H1 (cell line): ENCODE data around the gene ACTL8. TPM values are rescaled to one million over a fixed set of nuclear protein-coding genes. Genes with fewer than 3 reads are reported as not detected.

Experiments used
- CTCF ChIA-PET: fragments of 300-600 bp; sonication (Branson Sonifier 250); formaldehyde crosslinking; loops from one replicate; lab custom pipeline; 2021; ENCODE audit not compliant: partially characterized antibody; lab: Charles Lee
- POLR2A ChIA-PET: fragments of 300-600 bp; sonication (Branson Sonifier 250); formaldehyde crosslinking; loops from one replicate; lab custom pipeline; 2021; ENCODE audit warnings: inconsistent platforms; ENCODE audit not compliant: partially characterized antibody; lab: Charles Lee
- DNase-seq, 2 experiments: peaks; one replicate each; pipeline versions ENCODE4 v3.0.0 to v3.0.0-alpha.2; 2010 to 2022; ENCODE audit warnings: low spot score in 2 of 2, low read depth in 1 of 2, mixed read lengths in 1 of 2
- FAIRE-seq: peaks from 2 replicates; lab custom pipeline; 2011; peaks lifted over from hg19 to GRCh38; lab: Jason Lieb, UNC
- H2AFZ ChIP-seq: 2 replicates; pipeline ENCODE4 v1.8.1; 2012; ENCODE audit warnings: low read length, inconsistent platforms
- H2AK5ac ChIP-seq: 2 replicates; pipeline ENCODE4 v1.6.1; 2013; ENCODE audit warnings: low read depth, low read length
- H2BK120ac ChIP-seq: replicated peaks from 2 replicates; pipeline ENCODE3; 2013; ENCODE audit warnings: low read depth, low read length, inconsistent platforms
- H2BK12ac ChIP-seq: 2 replicates; pipeline ENCODE4 v1.6.1; 2013; ENCODE audit warnings: low read depth, low read length
- H2BK15ac ChIP-seq: 2 replicates; pipeline ENCODE4 v1.6.1; 2013; ENCODE audit warnings: low read length
- H2BK20ac ChIP-seq: 2 replicates; pipeline ENCODE4 v1.6.1; 2013; ENCODE audit warnings: low read length
- H2BK5ac ChIP-seq: 2 replicates; pipeline ENCODE4 v1.6.1; 2013; ENCODE audit warnings: low read depth, low read length
- H3K14ac ChIP-seq: 2 replicates; pipeline ENCODE4 v1.6.1; 2013; ENCODE audit warnings: inconsistent platforms; ENCODE audit not compliant: insufficient read length
- H3K18ac ChIP-seq: 2 replicates; pipeline ENCODE4 v1.6.1; 2013; ENCODE audit warnings: low read length; ENCODE audit errors: extremely low read depth
- H3K23ac ChIP-seq: 2 replicates; pipeline ENCODE4 v1.6.1; 2013; ENCODE audit warnings: inconsistent platforms; ENCODE audit not compliant: insufficient read length
- H3K23me2 ChIP-seq: 2 replicates; pipeline ENCODE4 v1.6.1; 2013; ENCODE audit warnings: low read depth, low read length
- H3K27ac ChIP-seq: 2 replicates; pipeline ENCODE4 v1.6.1; 2011; ENCODE audit warnings: low read depth, low read length, inconsistent platforms
- H3K27me3 ChIP-seq, 4 experiments: replicated peaks in 1 of 4; 1 replicate in 1 of 4; 2 replicates in 3 of 4; pipeline versions ENCODE4 v1.6.1 to v1.8.1; 2011 to 2013; ENCODE audit warnings: low read length in 3 of 4, mild to moderate bottlenecking in 3 of 4, inconsistent platforms in 2 of 4, mixed read lengths in 2 of 4, moderate library complexity in 1 of 4; ENCODE audit not compliant: control insufficient read depth in 3 of 4, insufficient read depth in 3 of 4; ENCODE audit errors: extremely low read depth in 1 of 4
- H3K36me3 ChIP-seq, 4 experiments: 2 replicates each; pipeline versions ENCODE4 v1.6.1 to v1.8.1; 2011 to 2013; ENCODE audit warnings: mild to moderate bottlenecking in 4 of 4, low read length in 3 of 4, moderate library complexity in 2 of 4, control low read depth in 1 of 4, inconsistent platforms in 1 of 4; ENCODE audit not compliant: insufficient read depth in 4 of 4, control insufficient read depth in 2 of 4
- H3K4ac ChIP-seq: replicated peaks from 2 replicates; pipeline ENCODE3; 2013; ENCODE audit warnings: low read length, low read depth, mixed read lengths, inconsistent platforms; ENCODE audit not compliant: insufficient read length
- H3K4me1 ChIP-seq, 4 experiments: replicated peaks in 1 of 4; 1 replicate in 1 of 4; 2 replicates in 3 of 4; pipeline versions ENCODE4 v1.6.1 to v1.8.1; 2011 to 2013; ENCODE audit warnings: low read length in 3 of 4, inconsistent platforms in 2 of 4, mixed read lengths in 1 of 4; ENCODE audit not compliant: insufficient read depth in 4 of 4, control insufficient read depth in 3 of 4
- H3K4me2 ChIP-seq, 2 experiments: 2 replicates each; pipeline versions ENCODE4 v1.6.1 to v1.8.1; 2011 to 2013; ENCODE audit warnings: low read depth in 2 of 2, low read length in 2 of 2, control low read depth in 1 of 2, inconsistent platforms in 1 of 2, mild to moderate bottlenecking in 1 of 2; ENCODE audit not compliant: insufficient read depth in 1 of 2
- H3K4me3 ChIP-seq, 4 experiments: fragments of 200-600, 300-600 bp in 1 of 4; sonication (generic), shearing (Covaris generic), sonication (Bioruptor Twin) in 1 of 4; 2 replicates each; pipeline versions ENCODE4 v1.5.1 to v1.8.1; 2011 to 2016; ENCODE audit warnings: low read length in 4 of 4, low read depth in 3 of 4, control low read depth in 2 of 4, inconsistent platforms in 2 of 4, mild to moderate bottlenecking in 2 of 4, mixed read lengths in 1 of 4, moderate library complexity in 1 of 4; ENCODE audit not compliant: insufficient read depth in 2 of 4; ENCODE audit errors: extremely low read depth in 1 of 4
- H3K56ac ChIP-seq: replicated peaks from 2 replicates; pipeline ENCODE3; 2013; ENCODE audit warnings: low read depth, mild to moderate bottlenecking, mixed read lengths, low read length, inconsistent platforms; ENCODE audit not compliant: insufficient read length
- H3K79me1 ChIP-seq: 2 replicates; pipeline ENCODE4 v1.6.1; 2013; ENCODE audit warnings: low read depth, low read length, control low read depth
- H3K79me2 ChIP-seq, 2 experiments: 2 replicates each; pipeline versions ENCODE4 v1.6.1 to v1.8.1; 2012 to 2013; ENCODE audit warnings: low read length in 2 of 2, mild to moderate bottlenecking in 2 of 2, inconsistent platforms in 1 of 2; ENCODE audit not compliant: insufficient read depth in 2 of 2, control insufficient read depth in 1 of 2
- H3K9ac ChIP-seq, 4 experiments: replicated peaks in 1 of 4; 1 replicate in 1 of 4; 2 replicates in 3 of 4; pipeline versions ENCODE4 v1.6.1 to v1.8.1; 2011 to 2013; ENCODE audit warnings: low read depth in 3 of 4, low read length in 3 of 4, control low read depth in 2 of 4, mild to moderate bottlenecking in 2 of 4, moderate library complexity in 2 of 4, inconsistent platforms in 1 of 4; ENCODE audit errors: extremely low read depth in 1 of 4
- H3K9me3 ChIP-seq, 2 experiments: 2 replicates each; pipeline versions ENCODE4 v1.6.1 to v1.8.1; 2012 to 2013; ENCODE audit warnings: mild to moderate bottlenecking in 2 of 2, moderate library complexity in 2 of 2, control low read depth in 1 of 2, inconsistent platforms in 1 of 2, low read depth in 1 of 2, low read length in 1 of 2, mixed read lengths in 1 of 2; ENCODE audit not compliant: insufficient read depth in 2 of 2
- H4K20me1 ChIP-seq, 2 experiments: replicated peaks in 1 of 2; 2 replicates each; pipeline versions ENCODE3 to v1.8.1; 2011 to 2013; ENCODE audit warnings: inconsistent platforms in 2 of 2, low read length in 2 of 2, mild to moderate bottlenecking in 1 of 2; ENCODE audit not compliant: insufficient read depth in 2 of 2, control insufficient read depth in 1 of 2
- H4K5ac ChIP-seq: 2 replicates; pipeline ENCODE4 v1.6.1; 2013; ENCODE audit warnings: low read length, low read depth, mixed read lengths, inconsistent platforms; ENCODE audit not compliant: insufficient read length
- H4K8ac ChIP-seq: 2 replicates; pipeline ENCODE4 v1.8.0; 2013; ENCODE audit warnings: mild to moderate bottlenecking, moderate library complexity, low read length, inconsistent platforms; ENCODE audit not compliant: insufficient read depth; ENCODE audit errors: extremely low read depth
- H4K91ac ChIP-seq: replicated peaks from 2 replicates; pipeline ENCODE3; 2013; ENCODE audit warnings: low read length, mixed read lengths, inconsistent platforms; ENCODE audit not compliant: insufficient read length
- ASH2L ChIP-seq: fragments of 200-600, 300-600 bp; sonication (generic); IDR thresholded peaks from one replicate; pipeline ENCODE4 v1.7.1; 2017; ENCODE audit warnings: low read length
- ATF2 ChIP-seq: IDR thresholded peaks from 2 replicates; pipeline ENCODE4 v1.6.1; 2012; ENCODE audit warnings: low read length, inconsistent platforms
- CEBPB ChIP-seq: IDR thresholded peaks from 2 replicates; pipeline ENCODE4 v1.6.1; 2012; ENCODE audit warnings: low read depth, low read length
- CHD1 ChIP-seq: IDR thresholded peaks from 2 replicates; pipeline ENCODE4 v1.6.1; 2012; ENCODE audit warnings: low read depth, low read length, improper control_type of control experiment
- CHD2 ChIP-seq: IDR thresholded peaks from 2 replicates; pipeline ENCODE4 v1.6.1; 2012; ENCODE audit warnings: low read length, improper control_type of control experiment
- EZH2 ChIP-seq: fragments of 200-600 bp; sonication (generic); IDR thresholded peaks from 2 replicates; pipeline ENCODE4 v1.7.1; 2012; ENCODE audit warnings: low read depth, mild to moderate bottlenecking, moderate library complexity, low read length, inconsistent platforms; ENCODE audit not compliant: severe bottlenecking
- GABPA ChIP-seq: IDR thresholded peaks from 2 replicates; pipeline ENCODE4 v1.6.1; 2011; ENCODE audit warnings: mild to moderate bottlenecking, low read length, moderate library complexity, borderline replicate concordance; ENCODE audit not compliant: insufficient read depth
- KDM1A ChIP-seq: fragments of 200-600, 300-600 bp; sonication (generic); IDR thresholded peaks from 2 replicates; pipeline ENCODE4 v1.7.1; 2016; ENCODE audit warnings: mild to moderate bottlenecking, low read length, borderline replicate concordance
- MAFK ChIP-seq: IDR thresholded peaks from 2 replicates; pipeline ENCODE4 v1.6.1; 2012; ENCODE audit warnings: low read depth, mild to moderate bottlenecking, improper control_type of control experiment, low read length
- POLR2A ChIP-seq, 2 experiments: IDR thresholded peaks; 1 replicate in 1 of 2; 2 replicates in 1 of 2; pipeline ENCODE4 v1.6.1; 2011; ENCODE audit warnings: low read depth in 2 of 2, low read length in 2 of 2, mild to moderate bottlenecking in 2 of 2; ENCODE audit errors: control extremely low read depth in 1 of 2
- POLR2AphosphoS5 ChIP-seq: IDR thresholded peaks from 2 replicates; pipeline ENCODE4 v1.6.1; 2011; ENCODE audit warnings: low read depth, low read length
- RFX5 ChIP-seq: IDR thresholded peaks from 2 replicates; pipeline ENCODE4 v1.6.1; 2011; ENCODE audit warnings: low read depth, low read length, improper control_type of control experiment, borderline replicate concordance
- YY1 ChIP-seq: IDR thresholded peaks from 2 replicates; pipeline ENCODE4 v1.6.1; 2011; ENCODE audit warnings: low read depth, mild to moderate bottlenecking, low read length
- WGBS, 2 experiments: shearing (Covaris generic) in 1 of 2; methylation state at CpG; one replicate each; pipeline versions ENCODE4 v1.1.6 to v1.1.7; 2013 to 2015; ENCODE audit warnings: low lambda C conversion rate in 2 of 2, mixed read lengths in 2 of 2, inconsistent platforms in 1 of 2, low coverage in 1 of 2, missing lambda C conversion rate in 1 of 2; ENCODE audit not compliant: insufficient replicate concordance in 2 of 2, insufficient coverage in 1 of 2, insufficient read length in 1 of 2; ENCODE audit errors: extremely low coverage in 1 of 2, missing lambda C conversion rate in 1 of 2; 5-methylcytosine and 5-hydroxymethylcytosine counted together
- polyA plus RNA-seq, 7 experiments: library from polyadenylated mRNA; depleted of rRNA in 3 of 7; stranded (reverse) in 5 of 7; unstranded in 2 of 7; fragments of >200 nt in 5 of 7; fragments of 200-250 nt in 2 of 7; gene quantifications; 1 replicate in 5 of 7; 2 replicates in 1 of 7; 4 replicates in 1 of 7; pipeline versions ENCODE4 v1.2.1 to v1.2.3, GENCODE V29; 2011 to 2013; ENCODE audit warnings: missing spikeins in 2 of 7, mixed read lengths in 2 of 7
- total RNA-seq: library from RNA; stranded (reverse); fragmentation: NEBNext Ultra II Directional; extraction: Animal tissue kit (Norgen Biotek cat#: 25700); gene quantifications from 2 replicates; pipeline ENCODE4 v1.2.1, GENCODE V29; 2021

ACTL8 gene
- total and polyA plus RNA-seq, 2 of the 8 experiments (the other 6 are each of a cell fraction or from before 2014, with no cell fraction given) = 0.33 to 0.47 TPM

- Histone ChIP-seq H3K23ac (no peak overlapping the region), H2BK5ac (no peak overlapping the region), H3K27me3 (no peaks in the 10 kb centered on the region), H3K36me3 (no peaks in the 10 kb centered on the region), H4K5ac (no peak overlapping the region), H4K20me1 (no peaks in the 10 kb centered on the region), H3K79me1 (no peaks in the 10 kb centered on the region), H2AFZ (no peak overlapping the region), H2BK12ac (no peak overlapping the region), H3K27ac (no peak overlapping the region), H3K18ac (no peak overlapping the region), H3K4me1 (no peaks in the 10 kb centered on the region; a peak in 1 of 7 replicates), H2AK5ac (no peak overlapping the region), H3K4me3 (no peak overlapping the region), H3K23me2 (no peaks in the 10 kb centered on the region), H3K9ac (no peak overlapping the region), H3K56ac (no peak overlapping the region), H3K79me2 (no peaks in the 10 kb centered on the region), H3K4ac (no peak overlapping the region), H3K4me2 (no peak overlapping the region), H2BK15ac (no peak overlapping the region), H2BK120ac (no peak overlapping the region), H3K14ac (no peak overlapping the region), H4K91ac (no peak overlapping the region), H3K9me3 (peaks cover 5% of the 10 kb centered on the region in 2 experiments; a peak in 3 of 4 replicates), H4K8ac (no peak overlapping the region), H2BK20ac (no peak overlapping the region)
- 90% methylated on average over 9 of the region's 10 CpGs; no CpG with 5 or more reads in 1 of the 2 experiments for WGBS, 2 experiments
- CTCF ChIA-PET = interaction anchor here (1.2 to 6.4 kb wide), 7 partner anchors 9 to 199 kb away, joined by 3 to 27 read pairs (median 5); no protein-coding TSS in a partner anchor
- FAIRE-seq (no peak), DNase-seq (no peak)
- POLR2A ChIA-PET = interaction anchor here (1.3 kb wide), 1 partner anchor 9 kb away, joined by 4 read pairs; no protein-coding TSS in a partner anchor
- TF ChIP-seq MAFK = no peak
- no peak for TF ChIP-seq GABPA
- TF ChIP-seq CEBPB = no peak
- TF ChIP-seq KDM1A = no peak
- no peak for TF ChIP-seq ATF2
- TF ChIP-seq EZH2 = no peak
- no peak for TF ChIP-seq RFX5
- no peak for TF ChIP-seq POLR2AphosphoS5
- TF ChIP-seq POLR2A (IDR thresholded peaks at IDR 0.05; ENCODE audit: control extremely low read depth in 1 of 2, low read depth in 2 of 2, low read length in 2 of 2) = no peak
- no peak for TF ChIP-seq CHD1
- TF ChIP-seq YY1 = no peak
- TF ChIP-seq CHD2 = no peak
- TF ChIP-seq ASH2L = no peak
Observed at GRCh38 chr1:17764591-17764990, 9.5 kb downstream of the ACTL8 start.
